Measurements from ENCODE around the gene SPTLC3.

DNA sequence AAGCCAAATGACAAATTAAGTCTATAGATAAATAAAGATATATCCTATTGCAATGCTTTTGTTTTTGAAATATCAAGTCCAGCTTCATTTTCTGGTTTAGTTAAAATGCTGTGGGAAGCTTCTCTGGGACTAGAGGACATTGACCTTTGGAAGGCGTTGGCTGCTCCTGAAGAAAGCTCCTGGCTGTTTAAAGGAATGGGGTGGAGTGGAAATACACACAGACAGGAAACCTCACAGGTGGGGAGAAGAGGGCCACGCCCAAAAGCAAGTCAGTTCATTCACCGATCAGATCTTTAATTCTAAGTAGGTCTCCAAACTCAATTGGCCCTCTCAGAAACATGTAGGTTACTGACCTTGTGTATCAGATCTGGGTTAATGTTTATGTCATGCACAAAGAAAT, 59.6 kb downstream of the SPTLC3 start:
- TF ChIP-seq, protein P1, sequence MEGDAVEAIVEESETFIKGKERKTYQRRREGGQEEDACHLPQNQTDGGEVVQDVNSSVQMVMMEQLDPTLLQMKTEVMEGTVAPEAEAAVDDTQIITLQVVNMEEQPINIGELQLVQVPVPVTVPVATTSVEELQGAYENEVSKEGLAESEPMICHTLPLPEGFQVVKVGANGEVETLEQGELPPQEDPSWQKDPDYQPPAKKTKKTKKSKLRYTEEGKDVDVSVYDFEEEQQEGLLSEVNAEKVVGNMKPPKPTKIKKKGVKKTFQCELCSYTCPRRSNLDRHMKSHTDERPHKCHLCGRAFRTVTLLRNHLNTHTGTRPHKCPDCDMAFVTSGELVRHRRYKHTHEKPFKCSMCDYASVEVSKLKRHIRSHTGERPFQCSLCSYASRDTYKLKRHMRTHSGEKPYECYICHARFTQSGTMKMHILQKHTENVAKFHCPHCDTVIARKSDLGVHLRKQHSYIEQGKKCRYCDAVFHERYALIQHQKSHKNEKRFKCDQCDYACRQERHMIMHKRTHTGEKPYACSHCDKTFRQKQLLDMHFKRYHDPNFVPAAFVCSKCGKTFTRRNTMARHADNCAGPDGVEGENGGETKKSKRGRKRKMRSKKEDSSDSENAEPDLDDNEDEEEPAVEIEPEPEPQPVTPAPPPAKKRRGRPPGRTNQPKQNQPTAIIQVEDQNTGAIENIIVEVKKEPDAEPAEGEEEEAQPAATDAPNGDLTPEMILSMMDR (IDR thresholded peaks at IDR 0.05; ENCODE audit: poor library complexity, severe bottlenecking) = no peak
- no peak for TF ChIP-seq POLR2AphosphoS5 (IDR thresholded peaks at IDR 0.05)
- no peak for TF ChIP-seq EP300 (conservative IDR thresholded peaks at IDR 0.05; ENCODE audit: poor library complexity, severe bottlenecking)
- no peak for TF ChIP-seq MXI1 (conservative IDR thresholded peaks at IDR 0.05; ENCODE audit: poor library complexity, severe bottlenecking)

All from neural cell (in vitro differentiated cells).